IMR-90 (cell line): ENCODE measurements around the gene ZSWIM5.
"Not testable (repeated sequence)": the region's sequence is repeated elsewhere in the genome, so short reads cannot be mapped to it uniquely, and the experiment has no call there.

Experiments used
- CEBPB ChIP-seq: IDR thresholded peaks from 2 replicates; pipeline ENCODE4 v1.6.1; 2012; ENCODE audit warnings: low read depth, low read length, improper control_type of control experiment
- CTCF ChIP-seq: conservative IDR thresholded peaks from 2 replicates; pipeline ENCODE4 v1.5.1; 2012; ENCODE audit warnings: mild to moderate bottlenecking, low read depth, low read length, improper control_type of control experiment
- FOS ChIP-seq: fragments of 150-350 bp; IDR thresholded peaks from 2 replicates; pipeline ENCODE4 v1.6.1; 2016; ENCODE audit warnings: low read depth, low read length
- MAZ ChIP-seq: IDR thresholded peaks from 2 replicates; pipeline ENCODE4 v1.6.1; 2012; ENCODE audit warnings: low read depth, mild to moderate bottlenecking, low read length, improper control_type of control experiment, moderate library complexity, borderline replicate concordance
- MXI1 ChIP-seq: IDR thresholded peaks from 2 replicates; pipeline ENCODE4 v1.6.1; 2012; ENCODE audit warnings: low read depth, mild to moderate bottlenecking, low read length, moderate library complexity, borderline replicate concordance
- POLR2A ChIP-seq: IDR thresholded peaks from 2 replicates; pipeline ENCODE4 v1.6.1; 2012; ENCODE audit warnings: mild to moderate bottlenecking, low read depth, low read length
- RAD21 ChIP-seq: IDR thresholded peaks from 2 replicates; pipeline ENCODE4 v1.6.1; 2012; ENCODE audit warnings: low read length, improper control_type of control experiment
- SMC3 ChIP-seq: fragments of 150-350 bp; IDR thresholded peaks from 2 replicates; pipeline ENCODE4 v1.6.1; 2016; ENCODE audit warnings: low read depth, mild to moderate bottlenecking, antibody characterized with exemption, low read length, moderate library complexity
- USF2 ChIP-seq: fragments of 150-350 bp; IDR thresholded peaks from 2 replicates; pipeline ENCODE4 v1.6.1; 2017; ENCODE audit warnings: mild to moderate bottlenecking, antibody characterized with exemption, low read length, low read depth

- not testable (repeated sequence) for TF ChIP-seq RAD21, CTCF, POLR2A, SMC3, FOS, MAZ, CEBPB, MXI1, USF2
Measured at GRCh38 chr1:45163111-45163510, 43.3 kb downstream of the ZSWIM5 start.
